Right lobe of liver (tissue), 4 donors: Measurements from ENCODE around the gene COL21A1.

Experiments
- CTCF ChIP-seq, 4 donors: fragments of 200-600 bp in 3 of 4; fragments of 450-650 bp in 1 of 4; IDR thresholded peaks; one replicate each; pipeline versions ENCODE4 v1.5.1 to v1.8.0; 2016 to 2022; ENCODE audit warnings: antibody characterized with exemption in 4 of 4, mild to moderate bottlenecking in 2 of 4
- POLR2A ChIP-seq: fragments of 450-650 bp; IDR thresholded peaks from one replicate; pipeline ENCODE4 v1.6.1; 2017; ENCODE audit warnings: antibody characterized with exemption, mild to moderate bottlenecking
- donor health status: DM: no; HTN: no; CAD: no.
- donor health status: DM: no; HTN: no; CAD: no.
- donor health status: DM: no; HTN: yes; CAD: no.

- TF ChIP-seq CTCF (IDR thresholded peaks at IDR 0.05): no peak
- TF ChIP-seq POLR2A: no peak
Measured at GRCh38 chr6:56227071-56227879, 20.1 kb downstream of the COL21A1 start.
